CD4-positive, CD25-positive, alpha-beta regulatory T cell (primary cell): Measurements from ENCODE around the gene SLC19A1. TPM values are rescaled to one million over a fixed set of nuclear protein-coding genes. Genes with fewer than 3 reads are reported as not detected.

ENCODE experiments used
- ATAC-seq, 2 donors: fragments of 150-1000 bp; cut with Tn5 transposase; one replicate each; pipeline ENCODE4 v1.10.0; 2021; ENCODE audit warnings: low read depth in 2 of 2, moderate number of reproducible peaks in 2 of 2, moderate library complexity in 1 of 2
- DNase-seq, 3 donors: peaks; one replicate each; pipeline versions ENCODE4 v3.0.0 to v3.0.0-alpha.2; 2012 to 2022; ENCODE audit warnings: mixed read lengths in 1 of 3
- H3K27ac ChIP-seq: one replicate; pipeline ENCODE4 v1.7.0; 2013; ENCODE audit warnings: mild to moderate bottlenecking, low read length; ENCODE audit not compliant: insufficient read depth, poor library complexity, severe bottlenecking
- H3K27me3 ChIP-seq: one replicate; pipeline ENCODE4 v1.7.0; 2013; ENCODE audit warnings: low read length; ENCODE audit not compliant: control insufficient read depth, insufficient read depth
- H3K36me3 ChIP-seq: one replicate; pipeline ENCODE4 v1.7.0; 2013; ENCODE audit warnings: mild to moderate bottlenecking, low read length, moderate library complexity; ENCODE audit not compliant: control insufficient read depth, insufficient read depth
- H3K4me1 ChIP-seq: 2 replicates; pipeline ENCODE4 v1.7.0; 2013; ENCODE audit warnings: mild to moderate bottlenecking, low read length; ENCODE audit not compliant: insufficient read depth, control insufficient read depth, poor library complexity, severe bottlenecking
- H3K4me3 ChIP-seq: one replicate; pipeline ENCODE4 v1.7.0; 2013; ENCODE audit warnings: low read depth, mild to moderate bottlenecking, low read length, moderate library complexity
- H3K9me3 ChIP-seq, 2 experiments: 1 replicate in 1 of 2; 2 replicates in 1 of 2; pipeline ENCODE4 v1.7.0; 2013; ENCODE audit warnings: low read length in 2 of 2, mild to moderate bottlenecking in 1 of 2, moderate library complexity in 1 of 2; ENCODE audit not compliant: control insufficient read depth in 2 of 2
- H3K27ac Mint-ChIP-seq, 3 donors: one replicate each; pipeline ENCODE4 v1.8.0; 2020 to 2022; ENCODE audit warnings: mild to moderate bottlenecking in 3 of 3, mixed read lengths in 3 of 3, moderate library complexity in 2 of 3
- H3K27me3 Mint-ChIP-seq: one replicate; pipeline ENCODE4 v1.8.0; 2022; ENCODE audit warnings: mild to moderate bottlenecking, mixed read lengths
- H3K36me3 Mint-ChIP-seq: one replicate; pipeline ENCODE4 v1.8.0; 2020; ENCODE audit warnings: mixed read lengths
- H3K4me1 Mint-ChIP-seq, 4 donors: one replicate each; pipeline ENCODE4 v1.8.0; 2020 to 2022; ENCODE audit warnings: mixed read lengths in 4 of 4, mild to moderate bottlenecking in 1 of 4
- H3K4me3 Mint-ChIP-seq, 4 donors: one replicate each; pipeline ENCODE4 v1.8.0; 2020 to 2022; ENCODE audit warnings: mild to moderate bottlenecking in 4 of 4, mixed read lengths in 4 of 4, moderate library complexity in 3 of 4
- H3K9me3 Mint-ChIP-seq, 7 donors: one replicate each; pipeline ENCODE4 v1.8.0; 2020 to 2022; ENCODE audit warnings: mixed read lengths in 7 of 7, mild to moderate bottlenecking in 3 of 7, moderate library complexity in 2 of 7
- polyA plus RNA-seq, 4 donors: library from polyadenylated mRNA; unstranded; fragments of 300-500 nt; fragmentation: Illumina TruSeq; gene quantifications; one replicate each; pipeline ENCODE4 v1.2.3, GENCODE V29; 2021
- total RNA-seq: library from RNA; stranded (reverse); gene quantifications from one replicate; pipeline ENCODE4 v1.2.3, GENCODE V29; 2022

The SLC19A1 gene
- total RNA-seq (10.8 TPM), polyA plus RNA-seq (1 to 10 TPM; 4.7 to 6.8 (median 5.0) TPM)

GRCh38 chr21:45542242-45542666, at the start of gene SLC19A1:
Gene SLC19A1 (minus strand): TSS chr21:45542440. CDS start chr21:45537959, 4,481 bp downstream.
- no peaks in the 10 kb centered on the region for H3K9me3 Mint-ChIP-seq
- Histone ChIP-seq H3K4me1 (peaks cover 20% of the 10 kb centered on the region), H3K27me3 (no peaks in the 10 kb centered on the region), H3K9me3 (no peaks in the 10 kb centered on the region), H3K36me3 (no peaks in the 10 kb centered on the region), H3K27ac (peak within 1 kb of the TSS; percentile 66), H3K4me3 (no peak within 1 kb of the TSS)
- H3K4me1 Mint-ChIP-seq: peaks cover 4 to 18% (median 7%) of the 10 kb centered on the region in 4 donors
- peak; percentile 77 to 84 for ATAC-seq
- H3K27me3 Mint-ChIP-seq: no peaks in the 10 kb centered on the region
- peak within 1 kb of the TSS in 2 of 3 donors; percentile 73 to 91 for H3K27ac Mint-ChIP-seq
- peak within 1 kb of the TSS; percentile 51 to 89 (median 86) for H3K4me3 Mint-ChIP-seq
- H3K36me3 Mint-ChIP-seq: no peaks in the 10 kb centered on the region
- peak; percentile 65 to 77 (median 75) for DNase-seq

- Histone ChIP-seq H3K27ac (peak overlapping the region; percentile 78), H3K9me3 (peaks cover 3 to 10% of the 10 kb centered on the region in 2 experiments), H3K4me3 (peak overlapping the region; percentile 35), H3K27me3 (peaks cover 9% of the 10 kb centered on the region), H3K4me1 (peaks cover 26% of the 10 kb centered on the region), H3K36me3 (no peaks in the 10 kb centered on the region)
- ATAC-seq (no peak), DNase-seq (no peak)
- H3K27ac Mint-ChIP-seq: no peak overlapping the region
- H3K9me3 Mint-ChIP-seq: peaks cover 2 to 14% (median 8%) of the 10 kb centered on the region in 7 donors
- H3K4me3 Mint-ChIP-seq: no peak overlapping the region
- peaks cover 2% of the 10 kb centered on the region for H3K36me3 Mint-ChIP-seq
- H3K4me1 Mint-ChIP-seq: peaks cover 7 to 15% (median 12%) of the 10 kb centered on the region in 4 donors
- peaks cover 22% of the 10 kb centered on the region for H3K27me3 Mint-ChIP-seq
These were observed 49.5 kb upstream of the SLC19A1 start for GRCh38 chr21:45591619-45592207.

GRCh38 chr21:45590726-45591618, 48.7 kb upstream of the SLC19A1 start:
- Mint-ChIP-seq H3K4me3 (peak overlapping the region in 2 of 4 donors; percentile 36 to 44), H3K27ac (no peak overlapping the region), H3K36me3 (no peaks in the 10 kb centered on the region), H3K9me3 (peaks cover 2 to 18% (median 13%) of the 10 kb centered on the region in 7 donors), H3K27me3 (peaks cover 30% of the 10 kb centered on the region), H3K4me1 (peaks cover 6 to 12% (median 7%) of the 10 kb centered on the region in 4 donors)
- peak overlapping the region; percentile 78 for H3K27ac ChIP-seq
- H3K9me3 ChIP-seq: peaks cover 10 to 17% of the 10 kb centered on the region in 2 experiments
- H3K4me3 ChIP-seq: peak overlapping the region; percentile 35
- H3K27me3 ChIP-seq: peaks cover 14% of the 10 kb centered on the region
- DNase-seq (peak; percentile 45 to 68 (median 61)), ATAC-seq (peak; percentile 23 to 28)
- H3K36me3 ChIP-seq: no peaks in the 10 kb centered on the region
- peaks cover 22% of the 10 kb centered on the region for H3K4me1 ChIP-seq

GRCh38 chr21:45590246-45590725, 48.0 kb upstream of the SLC19A1 start:
- Histone ChIP-seq H3K27me3 (peaks cover 15% of the 10 kb centered on the region), H3K36me3 (no peaks in the 10 kb centered on the region), H3K27ac (peak overlapping the region; percentile 58), H3K4me1 (peaks cover 22% of the 10 kb centered on the region), H3K4me3 (no peak overlapping the region), H3K9me3 (peaks cover 12 to 21% of the 10 kb centered on the region in 2 experiments)
- H3K27ac Mint-ChIP-seq: no peak overlapping the region
- H3K27me3 Mint-ChIP-seq: peaks cover 35% of the 10 kb centered on the region
- H3K36me3 Mint-ChIP-seq: no peaks in the 10 kb centered on the region
- peak overlapping the region; percentile 24 to 56 (median 38) for H3K4me3 Mint-ChIP-seq
- peaks cover 6 to 12% (median 7%) of the 10 kb centered on the region in 4 donors for H3K4me1 Mint-ChIP-seq
- peaks cover 2 to 21% (median 15%) of the 10 kb centered on the region in 7 donors for H3K9me3 Mint-ChIP-seq
- DNase-seq (peak; percentile 64 to 74 (median 68)), ATAC-seq (peak; percentile 34 to 57)

- H3K27ac Mint-ChIP-seq: peak overlapping the region in 1 of 3 donors; percentile 6
- Histone ChIP-seq H3K27ac (peak overlapping the region; percentile 58), H3K9me3 (peaks cover 12 to 21% of the 10 kb centered on the region in 2 experiments)
These were observed 47.5 kb upstream of the SLC19A1 start for GRCh38 chr21:45589686-45590245.

GRCh38 chr21:45588871-45589491, 46.7 kb upstream of the SLC19A1 start:
- ATAC-seq: no peak
- no peak for DNase-seq
- H3K27ac Mint-ChIP-seq: no peak overlapping the region
- peaks cover 22% of the 10 kb centered on the region for H3K4me1 ChIP-seq
- no peaks in the 10 kb centered on the region for H3K36me3 ChIP-seq
- no peak overlapping the region for H3K27ac ChIP-seq
- peaks cover 2 to 7% (median 4%) of the 10 kb centered on the region in 4 donors for H3K4me1 Mint-ChIP-seq
- peaks cover 12 to 21% of the 10 kb centered on the region in 2 experiments for H3K9me3 ChIP-seq
- peak overlapping the region; percentile 6 to 76 (median 48) for H3K4me3 Mint-ChIP-seq
- H3K4me3 ChIP-seq: no peak overlapping the region
- peaks cover 43% of the 10 kb centered on the region for H3K27me3 Mint-ChIP-seq
- peaks cover 5 to 23% (median 15%) of the 10 kb centered on the region in 7 donors for H3K9me3 Mint-ChIP-seq
- peaks cover 16% of the 10 kb centered on the region for H3K27me3 ChIP-seq
- no peaks in the 10 kb centered on the region for H3K36me3 Mint-ChIP-seq

More at GRCh38 chr21:45589686-45590245, 47.5 kb upstream of the SLC19A1 start:
- peaks cover 4 to 12% (median 5%) of the 10 kb centered on the region in 4 donors for H3K4me1 Mint-ChIP-seq
- peaks cover 22% of the 10 kb centered on the region for H3K4me1 ChIP-seq
- peaks cover 15% of the 10 kb centered on the region for H3K27me3 ChIP-seq
- ATAC-seq: no peak
- peak overlapping the region in 3 of 4 donors; percentile 30 to 76 (median 53) for H3K4me3 Mint-ChIP-seq
- peaks cover 38% of the 10 kb centered on the region for H3K27me3 Mint-ChIP-seq
- no peak for DNase-seq
- H3K36me3 ChIP-seq: no peaks in the 10 kb centered on the region
- H3K4me3 ChIP-seq: no peak overlapping the region
- peaks cover 2 to 21% (median 15%) of the 10 kb centered on the region in 7 donors for H3K9me3 Mint-ChIP-seq
- no peaks in the 10 kb centered on the region for H3K36me3 Mint-ChIP-seq
